Measurements from ENCODE around the gene CPED1. TPM values are rescaled to one million over a fixed set of nuclear protein-coding genes. Genes with fewer than 3 reads are reported as not detected.

CPED1 gene
- total RNA-seq, 1 donor from 2014 or later, result 27.3 TPM

GRCh38 chr7:120994512-120995410, 6.2 kb downstream of the CPED1 start:
- Histone ChIP-seq H3K27me3 (no peaks in the 10 kb centered on the region), H3K4me1 (peaks cover 41% of the 10 kb centered on the region), H3K4me3 (no peak overlapping the region), H3K9me3 (no peaks in the 10 kb centered on the region), H3K36me3 (no peaks in the 10 kb centered on the region), H3K27ac (peak overlapping the region; percentile 6)
- DNase-seq (ENCODE audit: extremely low spot score in 2 of 2), result no peak
- intact Hi-C loops (cut with DNase I), result no loop called here
- TF ChIP-seq, protein P1, sequence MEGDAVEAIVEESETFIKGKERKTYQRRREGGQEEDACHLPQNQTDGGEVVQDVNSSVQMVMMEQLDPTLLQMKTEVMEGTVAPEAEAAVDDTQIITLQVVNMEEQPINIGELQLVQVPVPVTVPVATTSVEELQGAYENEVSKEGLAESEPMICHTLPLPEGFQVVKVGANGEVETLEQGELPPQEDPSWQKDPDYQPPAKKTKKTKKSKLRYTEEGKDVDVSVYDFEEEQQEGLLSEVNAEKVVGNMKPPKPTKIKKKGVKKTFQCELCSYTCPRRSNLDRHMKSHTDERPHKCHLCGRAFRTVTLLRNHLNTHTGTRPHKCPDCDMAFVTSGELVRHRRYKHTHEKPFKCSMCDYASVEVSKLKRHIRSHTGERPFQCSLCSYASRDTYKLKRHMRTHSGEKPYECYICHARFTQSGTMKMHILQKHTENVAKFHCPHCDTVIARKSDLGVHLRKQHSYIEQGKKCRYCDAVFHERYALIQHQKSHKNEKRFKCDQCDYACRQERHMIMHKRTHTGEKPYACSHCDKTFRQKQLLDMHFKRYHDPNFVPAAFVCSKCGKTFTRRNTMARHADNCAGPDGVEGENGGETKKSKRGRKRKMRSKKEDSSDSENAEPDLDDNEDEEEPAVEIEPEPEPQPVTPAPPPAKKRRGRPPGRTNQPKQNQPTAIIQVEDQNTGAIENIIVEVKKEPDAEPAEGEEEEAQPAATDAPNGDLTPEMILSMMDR (IDR thresholded peaks at IDR 0.05), result no peak
- TF ChIP-seq POLR2AphosphoS5 (IDR thresholded peaks at IDR 0.05; ENCODE audit: insufficient read depth in 1 of 2, low read depth in 1 of 2) (no peak), POLR2A (IDR thresholded peaks at IDR 0.05) (no peak)

GRCh38 chr7:120995654-120996053, 7.1 kb downstream of the CPED1 start:
- H3K27me3 ChIP-seq, result no peaks in the 10 kb centered on the region
- intact Hi-C loops (cut with DNase I), result no loop called here
- no peaks in the 10 kb centered on the region for H3K36me3 ChIP-seq
- no peak overlapping the region for H3K4me3 ChIP-seq
- peaks cover 41% of the 10 kb centered on the region for H3K4me1 ChIP-seq
- H3K9me3 ChIP-seq, result no peaks in the 10 kb centered on the region
- H3K27ac ChIP-seq, result peak overlapping the region; percentile 6
- DNase-seq (ENCODE audit: extremely low spot score in 2 of 2), result no peak
- TF ChIP-seq POLR2AphosphoS5 (IDR thresholded peaks at IDR 0.05; ENCODE audit: insufficient read depth in 1 of 2, low read depth in 1 of 2), result no peak
- TF ChIP-seq, protein P1 (IDR thresholded peaks at IDR 0.05), result no peak

DNA sequence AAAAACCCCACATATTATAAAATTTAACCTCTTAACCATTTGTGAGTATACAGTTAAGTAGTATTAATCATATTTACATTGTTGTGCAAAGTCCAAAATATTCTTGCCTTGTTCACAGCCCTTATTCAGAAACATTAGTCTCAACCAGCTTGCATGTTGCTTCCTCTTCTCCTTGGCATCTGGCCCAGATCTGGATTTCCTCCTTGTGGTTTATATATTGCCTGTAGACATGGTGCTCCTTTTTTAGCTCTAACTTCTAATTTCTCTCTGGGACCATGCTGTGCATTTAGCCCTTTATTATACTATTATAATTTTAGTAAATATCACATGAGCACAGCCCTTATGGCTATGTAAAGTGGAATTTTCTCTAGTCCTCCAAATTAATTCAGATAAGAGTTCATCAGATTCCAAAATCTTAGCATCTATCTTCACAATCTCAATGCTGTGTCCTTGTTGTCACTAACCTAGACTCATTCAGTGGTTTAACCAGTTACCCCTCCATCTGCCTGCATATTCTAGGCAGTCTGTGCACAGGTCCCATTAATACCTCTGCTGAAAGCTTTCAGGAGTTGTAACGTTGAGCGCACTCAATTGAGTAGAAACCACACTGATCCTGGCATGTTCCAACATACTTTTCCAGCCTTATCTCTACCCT, 7.9 kb downstream of the CPED1 start:
- Histone ChIP-seq H3K9me3 (no peaks in the 10 kb centered on the region), H3K36me3 (no peaks in the 10 kb centered on the region), H3K4me3 (no peak overlapping the region), H3K4me1 (peaks cover 41% of the 10 kb centered on the region), H3K27me3 (no peaks in the 10 kb centered on the region), H3K27ac (peak overlapping the region; percentile 6)
- DNase-seq (ENCODE audit: extremely low spot score in 2 of 2), result no peak
- intact Hi-C loops (cut with DNase I), result no loop called here
- TF ChIP-seq, protein P1 (IDR thresholded peaks at IDR 0.05), result no peak
- TF ChIP-seq POLR2A (IDR thresholded peaks at IDR 0.05), result no peak
- TF ChIP-seq POLR2AphosphoS5 (IDR thresholded peaks at IDR 0.05; ENCODE audit: insufficient read depth in 1 of 2, low read depth in 1 of 2), result peak in 1 of 2 donors; percentile 45

DNA sequence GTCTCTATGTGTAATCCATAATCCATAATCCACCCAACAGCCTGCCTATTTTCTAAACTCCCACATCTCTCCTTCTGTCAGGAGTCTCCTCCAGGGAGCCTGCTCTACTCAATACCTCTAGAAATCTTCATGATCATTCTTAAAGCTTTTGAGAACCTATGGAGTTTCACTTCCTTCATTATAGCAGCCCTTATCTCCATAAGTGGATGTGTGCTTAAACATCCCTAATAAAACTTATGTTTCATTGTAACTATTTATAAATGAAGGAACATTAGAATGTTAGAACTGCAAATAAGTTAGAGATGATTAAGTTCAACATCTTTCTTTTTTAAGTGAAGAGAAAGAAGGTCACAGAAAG, 8.5 kb downstream of the CPED1 start:
- intact Hi-C loops (cut with DNase I), result no loop called here
- Histone ChIP-seq H3K4me3 (no peak overlapping the region), H3K4me1 (peaks cover 44% of the 10 kb centered on the region), H3K36me3 (no peaks in the 10 kb centered on the region), H3K27me3 (no peaks in the 10 kb centered on the region), H3K27ac (no peak overlapping the region), H3K9me3 (no peaks in the 10 kb centered on the region)
- DNase-seq (ENCODE audit: extremely low spot score in 2 of 2), result no peak
- TF ChIP-seq, protein P1 (IDR thresholded peaks at IDR 0.05), result no peak
- no peak for TF ChIP-seq POLR2A (IDR thresholded peaks at IDR 0.05)
- no peak for TF ChIP-seq POLR2AphosphoS5 (IDR thresholded peaks at IDR 0.05; ENCODE audit: insufficient read depth in 1 of 2, low read depth in 1 of 2)

Data from vagina (tissue), 2 donors.